H4 (cell line): Measurements from ENCODE around the gene CDK14. TPM values are rescaled to one million over a fixed set of nuclear protein-coding genes. Genes with fewer than 3 reads are reported as not detected.
A peak's percentile ranks its signal among the peaks of the same experiment; 100 is the strongest.
"Not testable (repeated sequence)": the region's sequence is repeated elsewhere in the genome, so short reads cannot be mapped to it uniquely, and the experiment has no call there.

Experiments
- DNase-seq: peaks from one replicate; pipeline ENCODE4 v3.0.0-alpha.2; 2015; ENCODE audit warnings: low spot score
- total RNA-seq: library from RNA; depleted of rRNA; stranded (reverse); fragments of >200 nt; shearing (Covaris generic); gene quantifications from 2 replicates; pipeline ENCODE4 v1.2.3, GENCODE V29; 2014

The CDK14 gene
- total RNA-seq, 1 experiment from 2014 or later, result 14.0 TPM

DNA sequence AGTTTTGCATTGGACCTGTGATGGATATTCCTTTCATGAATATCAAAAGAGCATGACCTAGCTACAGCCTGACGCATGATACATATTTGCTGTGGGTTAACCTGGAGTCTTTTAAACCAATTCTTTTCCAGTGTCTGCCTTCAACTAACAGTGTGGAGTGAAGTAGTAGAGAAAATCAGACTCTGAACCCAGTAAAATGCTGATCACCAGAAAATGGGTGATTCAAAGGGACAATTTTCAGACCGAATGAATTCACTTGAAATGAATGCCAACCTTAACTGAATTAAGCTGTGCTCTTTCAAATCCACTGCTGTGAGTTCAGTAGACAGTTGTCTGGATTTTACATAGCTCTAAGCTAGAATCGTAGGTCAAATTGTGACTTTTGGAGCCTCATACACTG lies 123.0 kb downstream of the CDK14 start:
- DNase-seq, result no peak

DNA sequence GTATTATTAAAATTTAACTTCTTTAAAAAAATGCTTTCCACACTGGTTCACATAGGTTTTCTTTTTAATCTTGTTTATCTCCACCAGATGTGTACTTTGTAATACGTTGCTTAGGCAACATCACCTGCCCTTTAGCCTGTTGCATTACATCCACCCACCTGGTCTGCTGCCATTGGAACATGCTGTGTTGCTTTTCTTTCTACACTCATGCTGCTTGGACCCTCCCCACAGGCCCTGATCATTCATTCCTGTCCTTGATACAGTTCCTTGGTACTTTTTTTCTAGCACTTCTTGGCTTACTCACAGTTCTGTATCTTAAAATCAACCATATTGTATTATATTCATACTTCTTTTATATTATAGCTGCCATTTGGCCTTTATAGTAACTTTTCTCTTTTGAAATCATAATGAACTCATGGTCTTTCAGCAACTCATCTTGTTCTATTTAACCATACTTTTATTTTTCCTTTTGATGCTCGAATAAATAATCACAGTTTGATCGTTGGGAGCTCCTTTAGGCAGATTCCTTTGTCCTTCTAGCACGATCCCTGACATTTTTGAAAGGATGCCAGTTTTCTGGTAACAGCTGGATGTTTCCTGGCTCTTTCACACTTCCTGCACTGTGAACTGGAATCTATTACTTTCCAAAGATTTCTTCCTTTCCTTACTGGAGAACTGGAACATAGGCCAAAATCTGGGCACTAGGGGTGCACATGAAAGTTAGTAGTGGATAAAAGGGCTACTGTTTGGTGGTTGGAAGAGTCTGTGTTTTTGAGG lies 125.1 kb downstream of the CDK14 start:
- DNase-seq, result peak; percentile 67

DNA sequence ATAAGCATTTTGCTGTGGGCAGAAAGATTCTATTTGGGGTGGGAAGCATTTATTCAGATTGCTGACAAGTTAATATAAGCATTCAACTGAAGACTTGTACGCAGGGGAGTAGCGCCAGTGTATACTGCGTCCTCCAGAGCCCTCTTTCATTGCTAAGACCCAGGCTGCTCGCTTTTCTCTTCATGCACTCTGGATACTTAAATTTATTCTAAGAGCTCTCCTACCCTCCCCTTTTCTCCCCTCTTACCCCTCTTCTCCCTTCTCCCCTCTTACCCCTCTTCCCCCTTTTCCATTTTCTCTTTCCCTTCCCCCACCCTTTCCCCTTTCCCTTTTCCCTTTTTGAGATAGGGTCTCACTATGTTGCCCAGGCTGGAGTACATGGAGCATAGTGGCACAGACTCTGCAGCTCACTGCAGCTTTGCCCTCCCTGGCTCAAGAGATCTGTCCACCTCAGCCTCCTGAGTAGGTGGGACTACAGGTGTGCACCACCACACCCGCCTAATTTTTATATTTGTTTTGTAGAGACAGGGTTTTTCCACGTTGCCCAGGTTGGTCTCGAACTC lies 125.8 kb downstream of the CDK14 start:
- DNase-seq, result no peak

DNA sequence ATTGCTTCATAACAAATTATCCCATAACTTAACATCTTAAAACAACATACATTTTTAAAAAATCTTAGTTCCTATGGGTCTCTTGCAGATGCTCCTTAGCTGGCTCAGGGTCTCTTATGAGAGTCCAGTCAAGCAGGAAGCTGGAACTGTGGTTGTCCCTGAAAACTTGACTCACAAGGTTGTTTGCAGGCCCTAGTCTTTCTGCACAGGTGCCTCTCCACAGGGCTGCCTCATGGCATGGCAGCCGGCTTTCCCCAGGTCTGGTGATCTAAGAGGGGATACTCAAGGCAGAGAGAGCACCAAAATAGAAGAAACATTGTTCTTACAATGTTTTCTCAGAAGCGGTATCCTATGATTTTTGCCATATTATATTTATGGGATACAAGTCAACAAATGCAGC lies 127.1 kb downstream of the CDK14 start:
- DNase-seq, result no peak

DNA sequence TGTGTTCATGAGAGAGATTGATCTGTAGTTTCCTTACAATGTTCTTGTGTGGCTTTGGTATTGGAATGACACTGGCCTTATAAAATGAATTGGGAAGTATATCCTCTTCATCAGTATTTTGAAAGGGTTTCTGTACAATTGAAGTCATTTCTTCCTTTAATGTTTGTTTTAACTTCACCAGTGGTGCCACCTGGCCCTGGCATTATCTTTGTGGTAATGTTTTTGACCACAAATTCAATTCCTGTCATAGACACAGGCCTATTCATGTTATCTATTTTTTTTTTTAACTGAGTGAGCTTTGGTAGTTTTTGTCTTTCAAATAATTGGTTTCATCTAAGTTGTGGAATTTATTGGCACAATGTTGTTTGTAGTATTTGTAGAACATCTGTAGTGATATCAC lies 127.7 kb downstream of the CDK14 start:
- no peak for DNase-seq

DNA sequence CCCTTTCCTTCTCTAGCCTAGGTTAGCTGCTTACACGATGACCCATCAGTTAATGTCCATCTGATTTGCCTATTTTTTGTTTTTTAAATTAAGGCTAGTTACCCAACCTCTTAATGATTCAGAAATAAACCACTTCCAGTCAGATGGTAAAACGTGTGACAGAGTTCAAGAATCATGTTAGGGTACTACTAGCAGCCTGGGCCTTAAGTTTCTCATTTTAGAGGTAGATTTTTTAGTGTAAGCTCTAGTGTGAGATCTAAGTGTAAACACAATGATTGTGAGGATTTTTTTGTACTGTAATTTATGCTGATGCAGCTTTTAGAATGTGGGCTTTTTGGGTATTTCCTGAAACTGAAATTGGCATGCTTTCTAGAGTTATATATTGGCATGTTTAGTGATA lies 130.0 kb downstream of the CDK14 start:
- DNase-seq, result no peak

DNA sequence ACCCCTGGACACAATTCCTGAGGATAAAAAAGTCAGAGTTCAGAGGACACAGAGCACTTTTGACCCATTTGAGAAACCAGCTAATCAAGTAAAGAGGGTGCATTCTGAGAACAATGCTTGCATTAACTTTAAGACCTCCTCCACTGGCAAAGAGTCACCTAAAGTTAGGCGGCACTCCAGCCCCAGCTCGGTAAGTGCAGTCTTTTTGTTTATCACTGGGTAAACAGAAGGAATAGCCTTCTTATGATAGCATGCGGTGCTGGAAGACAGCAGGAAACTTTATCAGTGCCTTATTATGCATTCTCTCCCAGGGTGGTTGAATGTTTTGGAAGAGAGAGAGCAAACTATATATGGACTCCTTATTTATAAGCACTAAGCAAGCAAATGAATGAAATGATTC lies 130.5 kb downstream of the CDK14 start:
- peak; percentile 79 for DNase-seq

DNA sequence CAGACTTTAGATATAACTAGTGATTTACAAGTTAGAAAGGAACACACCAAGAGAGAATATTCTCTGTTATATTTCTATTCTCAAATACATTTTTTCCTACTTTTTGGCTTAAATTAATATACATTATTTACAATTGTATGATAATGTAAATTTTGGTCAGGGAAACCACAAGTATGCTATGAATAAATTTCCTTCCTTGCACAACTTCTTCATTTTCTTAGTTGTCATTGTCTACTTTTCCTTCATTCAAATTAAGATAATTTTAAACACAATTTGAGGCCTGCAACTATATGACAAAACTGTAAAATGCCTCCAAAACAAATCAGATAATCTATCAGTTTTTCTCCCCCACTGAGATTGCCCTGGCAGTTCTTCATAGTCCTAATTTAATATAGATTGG lies 131.3 kb downstream of the CDK14 start:
- no peak for DNase-seq

DNA sequence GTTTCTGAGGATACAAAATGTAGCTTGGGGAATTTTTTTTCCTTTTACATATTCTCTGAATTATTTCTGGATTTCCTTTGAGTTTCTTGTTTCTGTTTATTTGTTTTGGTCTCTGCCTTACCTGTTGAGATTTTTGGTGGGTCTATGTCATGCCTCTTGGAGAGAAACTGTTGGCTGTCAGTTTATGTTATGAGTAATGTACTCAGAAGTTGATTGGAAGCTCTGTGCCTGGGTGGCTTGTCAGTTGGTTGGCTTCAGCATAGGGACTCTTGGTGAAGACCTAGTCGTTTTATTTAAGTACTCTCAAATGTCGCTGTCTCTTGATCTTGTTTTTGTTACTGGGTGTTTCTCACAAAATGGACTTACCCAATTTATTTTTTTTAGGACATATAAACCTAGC lies 132.4 kb downstream of the CDK14 start:
- no peak for DNase-seq

DNA sequence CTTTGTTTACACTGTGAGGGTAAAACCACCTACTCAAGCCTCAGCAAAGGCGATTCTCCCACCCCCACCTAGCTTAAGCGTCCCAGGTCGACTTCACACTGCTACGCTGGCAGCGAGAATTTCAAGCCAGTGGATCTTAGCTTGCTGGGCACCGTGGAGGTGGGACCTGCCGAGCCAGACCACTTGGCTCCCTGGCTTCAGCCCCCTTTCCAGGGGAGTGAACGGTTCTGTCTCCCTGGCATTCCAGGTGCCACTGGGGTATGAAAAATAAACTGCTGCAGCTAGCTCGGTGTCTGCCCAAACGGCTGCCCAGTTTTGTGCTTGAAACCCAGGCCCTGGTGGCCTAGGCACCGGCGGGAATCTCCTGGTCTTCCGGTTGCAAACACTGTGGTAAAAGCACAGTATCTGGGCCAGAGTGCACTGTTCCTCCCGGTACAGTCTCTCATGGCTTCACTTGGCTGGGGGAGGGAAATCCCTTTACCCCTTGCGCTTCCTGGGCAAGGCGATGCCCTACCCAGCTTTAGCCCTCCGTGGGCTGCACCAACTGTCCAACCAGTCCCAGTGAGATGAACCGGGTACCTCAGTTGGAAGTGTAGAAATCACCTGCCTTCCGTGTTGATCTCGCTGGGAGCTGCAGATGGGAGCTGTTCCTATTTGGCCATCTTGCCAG lies 139.6 kb downstream of the CDK14 start:
- not testable (repeated sequence) for DNase-seq

DNA sequence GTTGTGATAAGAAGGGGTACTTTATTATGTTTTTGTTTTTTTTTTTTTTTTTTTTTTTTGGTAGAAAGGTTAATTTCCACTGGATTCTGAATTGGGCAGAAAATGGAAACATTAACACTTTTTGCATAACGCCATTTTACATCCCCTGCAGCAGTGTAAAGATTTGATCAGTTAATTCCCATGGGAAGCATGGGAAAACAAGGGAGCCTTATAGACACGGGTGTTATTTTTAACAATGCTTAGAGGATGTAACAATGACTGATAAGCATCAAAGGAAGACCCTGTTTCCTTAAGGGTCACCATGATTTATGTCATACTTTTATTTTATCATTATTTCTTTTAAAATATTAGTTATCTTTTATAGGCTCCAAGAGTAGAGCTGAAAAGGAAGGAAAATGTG lies 140.2 kb downstream of the CDK14 start:
- DNase-seq, result no peak

DNA sequence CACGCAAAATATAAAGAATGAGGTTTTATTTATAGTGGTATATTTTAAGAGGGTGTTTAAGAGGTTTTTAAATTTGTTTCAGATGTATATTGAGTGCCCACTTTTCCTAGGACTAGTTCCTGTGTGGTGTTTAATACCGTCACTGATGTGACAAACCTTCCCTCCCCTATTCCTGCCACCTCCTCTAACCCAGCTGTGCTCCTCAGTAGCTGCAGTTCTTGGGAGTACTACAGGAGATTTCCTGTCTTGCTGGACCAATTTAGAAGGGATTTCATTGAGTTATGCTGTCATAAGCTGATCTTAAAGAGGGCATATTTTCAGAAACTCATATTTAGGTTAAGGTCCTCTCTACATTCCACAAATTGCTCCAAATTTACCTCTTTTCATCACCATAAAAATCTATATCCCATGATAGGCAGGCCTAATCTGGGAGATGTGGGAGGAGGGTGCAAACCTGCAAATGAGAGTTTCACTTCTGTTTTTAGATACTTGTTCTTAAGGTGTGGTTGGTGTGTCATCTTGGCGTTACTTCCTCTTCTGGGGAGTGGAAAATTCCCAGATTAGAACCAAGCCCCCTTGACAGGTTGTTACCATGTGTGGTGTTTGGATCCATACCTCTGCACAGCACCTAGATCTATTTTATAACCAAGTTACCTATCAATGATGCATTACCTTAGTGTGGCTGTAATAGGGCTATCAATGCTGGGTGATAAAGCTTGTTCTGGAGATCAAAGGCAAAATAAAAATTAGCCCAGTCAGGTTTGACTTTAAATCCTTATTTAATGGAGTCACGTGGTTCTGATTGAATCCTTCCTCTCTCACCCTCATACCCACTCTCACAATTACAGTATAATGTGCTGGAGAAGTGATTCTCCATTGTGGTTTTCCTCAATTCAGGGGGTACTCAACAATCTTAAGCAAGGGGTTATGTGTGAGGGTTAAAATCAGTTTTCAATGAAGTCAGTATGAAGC lies 141.1 kb downstream of the CDK14 start:
- no peak for DNase-seq

DNA sequence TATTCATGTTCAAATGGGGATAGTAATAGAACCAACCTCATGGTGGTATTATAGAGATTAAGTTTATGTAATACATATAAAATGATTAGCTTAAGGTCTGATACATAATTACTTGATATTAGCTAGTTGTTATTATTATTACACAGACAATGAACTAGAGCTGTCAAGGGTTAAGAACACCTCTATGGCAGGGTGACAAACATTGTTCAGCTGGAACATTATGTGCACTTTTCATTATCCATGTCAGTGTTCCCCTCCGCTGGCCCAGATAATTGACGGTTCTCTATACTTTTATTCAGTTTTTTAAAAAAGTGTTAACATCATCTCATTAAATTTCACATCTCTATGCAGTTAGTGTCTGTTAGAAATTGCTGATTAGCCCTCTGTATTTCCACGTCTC lies 142.1 kb downstream of the CDK14 start:
- no peak for DNase-seq

DNA sequence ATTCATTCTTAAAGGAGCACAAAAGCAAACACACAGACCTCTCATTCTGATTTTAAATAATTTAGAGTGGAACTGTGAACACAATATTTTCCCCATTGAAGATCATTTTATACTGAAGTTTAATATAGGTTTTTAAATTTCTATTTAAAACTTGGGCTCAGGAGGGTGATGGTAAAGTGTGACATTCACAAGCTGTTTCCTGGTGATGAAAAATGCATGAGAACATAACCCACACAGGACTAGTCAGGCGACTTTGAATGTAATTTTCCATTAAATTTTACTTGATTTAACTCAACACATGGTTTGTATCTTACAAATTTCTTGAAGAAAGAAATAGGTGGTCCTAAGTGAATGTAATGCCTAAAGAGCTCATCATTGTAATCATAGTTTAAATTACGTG lies 143.6 kb downstream of the CDK14 start:
- no peak for DNase-seq

DNA sequence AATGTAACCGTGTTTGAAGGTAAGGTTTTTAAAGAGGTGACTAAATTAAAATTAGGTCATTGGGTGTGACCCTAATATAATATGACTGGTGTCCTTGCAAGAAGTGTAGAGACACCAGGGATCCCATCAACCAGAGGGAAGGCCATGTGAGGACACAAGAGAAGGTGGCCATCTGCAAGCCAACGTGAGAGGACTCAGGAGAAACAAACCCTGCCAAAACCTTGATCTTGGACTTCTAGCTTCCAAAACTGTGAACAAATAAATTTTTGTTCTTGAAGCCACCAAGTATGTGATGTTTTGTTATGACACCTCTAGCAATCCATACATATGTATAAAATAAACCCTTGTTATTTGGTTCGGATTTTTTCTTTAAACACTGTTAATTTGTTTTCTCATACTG lies 144.3 kb downstream of the CDK14 start:
- DNase-seq, result no peak

DNA sequence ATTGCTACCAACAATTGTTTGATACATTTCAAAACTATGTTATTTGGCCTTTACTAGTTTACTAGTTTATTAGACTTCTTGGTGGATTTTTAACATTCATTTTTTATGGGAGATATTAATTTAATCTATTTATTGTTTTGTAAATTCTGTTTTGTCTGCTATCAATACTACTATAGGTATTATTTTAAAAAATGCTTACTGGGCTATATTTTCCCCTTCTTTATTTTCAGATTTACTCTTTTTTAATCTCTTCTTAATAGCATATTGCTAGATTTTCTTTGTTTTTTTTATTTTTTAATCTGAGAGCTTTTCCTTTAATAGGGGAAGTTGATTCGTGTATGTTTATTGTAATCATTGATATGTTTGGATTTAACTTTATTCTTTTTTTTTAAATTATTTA lies 147.5 kb downstream of the CDK14 start:
- DNase-seq, result no peak

DNA sequence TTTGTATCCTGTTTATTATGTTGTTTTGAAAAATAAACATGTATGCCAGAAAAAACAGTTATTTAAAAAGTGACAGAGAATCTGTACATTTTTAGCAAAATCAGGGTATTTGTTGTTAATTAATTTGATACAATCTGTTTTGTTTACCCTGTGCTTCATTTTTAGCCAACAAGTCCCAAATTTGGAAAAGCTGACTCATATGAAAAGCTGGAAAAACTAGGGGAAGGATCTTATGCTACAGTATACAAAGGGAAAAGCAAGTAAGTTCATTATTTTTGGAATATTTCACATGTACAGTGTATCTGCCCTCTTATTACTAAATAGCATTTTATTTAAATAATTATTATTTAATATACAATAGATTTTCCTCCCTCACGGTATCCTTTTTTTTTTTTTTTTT lies 151.4 kb downstream of the CDK14 start:
- no peak for DNase-seq

DNA sequence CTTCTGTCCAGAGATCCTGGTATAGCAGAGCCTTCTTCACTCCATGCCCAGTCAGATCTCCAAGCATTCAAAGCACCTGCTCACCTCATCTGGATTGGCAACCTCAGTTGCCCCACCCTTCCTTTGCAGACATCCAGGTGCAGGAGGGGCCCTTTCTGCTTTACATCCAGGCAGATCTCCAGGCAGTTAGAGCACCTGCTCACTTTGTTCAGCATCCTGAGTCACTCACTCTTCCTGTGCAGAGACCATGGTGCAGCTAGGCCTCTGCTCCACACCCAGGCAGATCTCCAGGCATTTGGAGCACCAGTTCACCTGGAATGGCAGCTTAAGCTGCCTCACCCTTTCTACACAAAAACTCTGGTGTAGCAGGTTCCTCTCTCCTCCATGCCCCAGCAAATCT lies 153.1 kb downstream of the CDK14 start:
- no peak for DNase-seq

DNA sequence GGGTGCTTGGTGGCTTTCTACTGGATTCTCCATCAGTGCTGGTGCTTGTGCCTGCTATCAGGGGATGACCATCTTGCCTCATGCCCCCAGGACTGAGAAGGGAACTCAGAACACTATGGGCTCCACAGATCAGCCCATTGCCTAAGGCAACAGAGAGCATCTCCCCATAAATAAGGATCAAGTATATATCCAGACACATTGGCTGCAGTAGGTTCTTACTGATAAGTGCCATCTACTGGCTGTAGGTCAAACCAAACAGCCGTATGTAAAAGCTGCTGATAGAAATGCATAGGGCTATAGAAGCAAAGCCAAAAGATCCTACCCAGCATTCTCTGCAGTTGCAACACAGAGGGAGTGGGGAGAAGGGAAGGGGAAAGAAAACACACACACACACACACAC lies 153.7 kb downstream of the CDK14 start:
- DNase-seq, result peak; percentile 24

DNA sequence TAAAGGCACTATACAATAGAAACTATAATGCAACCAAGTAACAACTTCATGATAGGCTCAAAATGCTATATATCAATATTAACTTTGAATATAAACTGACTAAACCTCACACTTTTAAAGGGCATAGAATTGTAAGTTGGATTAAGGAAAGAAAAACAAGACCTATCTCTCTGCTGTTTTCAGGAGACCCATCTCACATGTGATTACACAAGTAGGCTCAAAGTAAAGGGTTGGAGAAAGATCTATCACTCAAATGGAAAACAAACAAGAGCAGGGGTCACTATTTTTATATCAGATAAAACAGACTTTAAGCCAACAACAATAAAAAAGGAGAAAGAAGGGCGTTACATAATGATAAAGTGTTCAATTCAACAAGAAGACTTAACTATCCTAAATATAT lies 155.5 kb downstream of the CDK14 start:
- DNase-seq, result no peak

DNA sequence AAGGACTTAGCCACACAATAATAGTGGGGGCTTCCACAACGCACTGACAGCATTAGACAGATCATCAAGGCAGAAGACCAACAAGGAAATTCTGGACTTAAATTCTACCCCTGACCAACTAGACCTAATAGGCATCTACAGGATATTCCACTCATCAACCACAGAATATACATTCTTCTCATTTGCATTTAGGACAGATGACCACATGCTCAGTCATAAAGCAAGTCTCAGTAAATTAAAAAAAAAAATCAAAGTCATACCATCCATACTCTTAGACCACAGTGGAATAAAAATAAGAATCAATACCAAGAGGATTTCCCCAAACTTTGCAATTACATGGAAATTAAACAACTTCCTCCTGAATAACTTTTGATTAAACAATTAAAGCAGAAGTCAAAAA lies 155.9 kb downstream of the CDK14 start:
- no peak for DNase-seq

DNA sequence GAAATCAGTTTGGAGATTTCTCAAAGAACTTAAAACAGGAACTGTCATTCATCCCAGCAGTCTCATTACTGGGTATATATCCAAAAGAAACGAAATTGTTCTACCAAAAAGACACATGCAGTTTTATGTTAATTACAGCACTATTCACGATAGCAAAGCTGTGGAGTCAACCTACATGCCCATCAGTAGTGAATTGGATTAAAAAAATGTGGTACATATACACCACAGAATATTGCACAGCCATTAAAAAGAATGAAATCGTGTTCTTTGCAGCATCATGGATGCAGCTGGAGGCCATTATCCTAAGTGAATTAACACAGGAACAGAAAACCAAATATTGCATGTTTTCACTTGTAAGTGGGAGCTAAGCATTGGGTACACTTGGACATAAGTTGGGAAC lies 158.9 kb downstream of the CDK14 start:
- no peak for DNase-seq
